ENCODE measurements around the gene CFAP300. TPM values are rescaled to one million over a fixed set of nuclear protein-coding genes. Genes with fewer than 3 reads are reported as not detected.

The CFAP300 gene
- total RNA-seq, 1 experiment from 2014 or later, result 1.9 TPM

DNA sequence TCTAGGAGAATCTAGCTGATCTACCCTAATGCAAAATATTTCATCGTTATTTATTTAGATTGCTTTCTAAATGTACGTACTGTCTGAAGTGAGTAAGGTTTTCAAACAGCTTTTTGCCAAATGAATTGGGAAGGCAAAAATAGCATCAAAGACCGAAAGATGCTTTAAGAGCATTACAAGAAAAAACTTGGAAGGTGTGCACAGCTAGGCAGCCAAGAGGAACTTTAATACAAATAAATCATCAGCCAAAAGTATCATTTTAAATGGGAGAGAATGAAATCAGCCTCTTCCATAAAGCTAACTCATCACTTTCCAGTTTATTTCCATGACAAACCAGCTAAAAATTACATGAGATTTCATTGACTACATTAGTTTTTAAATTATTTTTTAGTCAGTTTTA lies 30.2 kb upstream of the CFAP300 start:
- BruUV-seq (replicated peaks), result no TSS peak
- no peak for DNase-seq
- Histone ChIP-seq H3K4me2 (no peak overlapping the region), H3K4me3 (no peak overlapping the region), H3K79me2 (ENCODE audit: low read depth) (no peaks in the 10 kb centered on the region), H3K27ac (no peak overlapping the region), H3K36me3 (ENCODE audit: low read depth) (no peaks in the 10 kb centered on the region), H3K9me2 (ENCODE audit: insufficient read depth) (no peaks in the 10 kb centered on the region), H3F3A (ENCODE audit: insufficient read depth, low read depth) (no peaks in the 10 kb centered on the region; the same call in 1 of the 2 replicates), H4K20me1 (ENCODE audit: insufficient read depth) (no peaks in the 10 kb centered on the region), H3K9me3 (ENCODE audit: insufficient read depth, low read depth) (no peaks in the 10 kb centered on the region; the same call in 1 of the 2 replicates), H3K4me1 (replicated peaks; ENCODE audit: insufficient read depth) (peaks cover 15% of the 10 kb centered on the region), H2AFZ (no peak overlapping the region), H3K27me3 (ENCODE audit: insufficient read depth, low read depth) (no peaks in the 10 kb centered on the region)
- CTCF ChIA-PET, result interaction anchor here (0.7 kb wide), 1 partner anchor 1240 kb away, joined by 4 read pairs; no protein-coding TSS in a partner anchor
- TF ChIP-seq EZH2 (IDR thresholded peaks at IDR 0.05; ENCODE audit: low read depth), result no peak
- TF ChIP-seq, protein P1, sequence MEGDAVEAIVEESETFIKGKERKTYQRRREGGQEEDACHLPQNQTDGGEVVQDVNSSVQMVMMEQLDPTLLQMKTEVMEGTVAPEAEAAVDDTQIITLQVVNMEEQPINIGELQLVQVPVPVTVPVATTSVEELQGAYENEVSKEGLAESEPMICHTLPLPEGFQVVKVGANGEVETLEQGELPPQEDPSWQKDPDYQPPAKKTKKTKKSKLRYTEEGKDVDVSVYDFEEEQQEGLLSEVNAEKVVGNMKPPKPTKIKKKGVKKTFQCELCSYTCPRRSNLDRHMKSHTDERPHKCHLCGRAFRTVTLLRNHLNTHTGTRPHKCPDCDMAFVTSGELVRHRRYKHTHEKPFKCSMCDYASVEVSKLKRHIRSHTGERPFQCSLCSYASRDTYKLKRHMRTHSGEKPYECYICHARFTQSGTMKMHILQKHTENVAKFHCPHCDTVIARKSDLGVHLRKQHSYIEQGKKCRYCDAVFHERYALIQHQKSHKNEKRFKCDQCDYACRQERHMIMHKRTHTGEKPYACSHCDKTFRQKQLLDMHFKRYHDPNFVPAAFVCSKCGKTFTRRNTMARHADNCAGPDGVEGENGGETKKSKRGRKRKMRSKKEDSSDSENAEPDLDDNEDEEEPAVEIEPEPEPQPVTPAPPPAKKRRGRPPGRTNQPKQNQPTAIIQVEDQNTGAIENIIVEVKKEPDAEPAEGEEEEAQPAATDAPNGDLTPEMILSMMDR (conservative IDR thresholded peaks at IDR 0.05), result no peak
- POLR2A ChIA-PET (ENCODE audit: unreplicated experiment), result no interaction called here
- intact Hi-C loops (cut with micrococcal nuclease; ENCODE audit: unreplicated experiment), result loop anchor here (10.0 kb wide), 1 partner anchor 598 kb away; no protein-coding TSS in a partner anchor

DNA sequence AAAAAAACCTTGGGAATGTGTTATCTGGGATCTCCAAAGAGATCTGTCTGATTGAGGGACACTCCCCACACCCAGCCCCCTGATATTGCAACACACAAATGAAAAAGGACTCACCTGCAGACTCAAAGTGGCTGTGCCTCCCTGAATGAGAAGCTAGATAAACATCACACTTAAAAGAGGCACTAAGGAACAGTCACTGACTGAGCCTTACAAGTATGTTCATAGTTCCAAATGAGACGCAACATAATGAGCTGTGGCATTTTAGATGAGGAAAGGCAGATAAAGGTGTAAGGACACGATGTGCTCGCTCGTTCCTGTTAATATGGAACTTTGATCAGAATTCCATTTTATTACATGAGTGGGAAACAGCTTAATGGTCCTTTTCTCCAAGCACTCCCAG lies 21.0 kb upstream of the CFAP300 start:
- intact Hi-C loops (cut with micrococcal nuclease; ENCODE audit: unreplicated experiment), result no loop called here
- DNase-seq, result peak in 1 of 2 experiments; percentile 55
- POLR2A ChIA-PET (ENCODE audit: unreplicated experiment), result interaction anchor here (0.6 to 0.7 kb wide), 2 partner anchors 895 to 1149 kb away, joined by 4 to 8 read pairs; no protein-coding TSS in a partner anchor
- H3K79me2 ChIP-seq (ENCODE audit: low read depth), result no peaks in the 10 kb centered on the region
- H3K4me3 ChIP-seq, result no peak overlapping the region
- BruUV-seq (replicated peaks), result no TSS peak
- no peaks in the 10 kb centered on the region for H3K27me3 ChIP-seq (ENCODE audit: insufficient read depth, low read depth)
- H4K20me1 ChIP-seq (ENCODE audit: insufficient read depth), result no peaks in the 10 kb centered on the region
- peak overlapping the region; percentile 3; the same call in 1 of the 2 replicates for H3K4me2 ChIP-seq
- no peak overlapping the region for H3K27ac ChIP-seq
- H3K9me3 ChIP-seq (ENCODE audit: insufficient read depth, low read depth), result no peaks in the 10 kb centered on the region
- H3K36me3 ChIP-seq (ENCODE audit: low read depth), result no peaks in the 10 kb centered on the region
- TF ChIP-seq, protein P1 (conservative IDR thresholded peaks at IDR 0.05), result no peak
- TF ChIP-seq EZH2 (IDR thresholded peaks at IDR 0.05; ENCODE audit: low read depth), result no peak
- 0 out of 2 replicates have a peak, but pooled peaks cover 15% of the 10 kb centered on the region for H3K4me1 ChIP-seq (replicated peaks; ENCODE audit: insufficient read depth)
- CTCF ChIA-PET, result no interaction called here
- no peak overlapping the region for H2AFZ ChIP-seq
- no peaks in the 10 kb centered on the region for H3K9me2 ChIP-seq (ENCODE audit: insufficient read depth)
- no peaks in the 10 kb centered on the region for H3F3A ChIP-seq (ENCODE audit: insufficient read depth, low read depth)

- ChIA-PET CTCF (no interaction called here), POLR2A (ENCODE audit: unreplicated experiment) (interaction anchor here (0.6 to 0.7 kb wide), 2 partner anchors 894 to 1150 kb away, joined by 4 to 8 read pairs; no protein-coding TSS in a partner anchor)
- intact Hi-C loops (cut with micrococcal nuclease; ENCODE audit: unreplicated experiment), result no loop called here
- H2AFZ ChIP-seq, result no peak overlapping the region
- H3K4me1 ChIP-seq (replicated peaks; ENCODE audit: insufficient read depth), result 0 out of 2 replicates have a peak, but pooled peaks cover 15% of the 10 kb centered on the region
- H4K20me1 ChIP-seq (ENCODE audit: insufficient read depth), result no peaks in the 10 kb centered on the region
- no peaks in the 10 kb centered on the region for H3F3A ChIP-seq (ENCODE audit: insufficient read depth, low read depth)
- no peak for DNase-seq
- no peak overlapping the region for H3K4me2 ChIP-seq
- no peak overlapping the region for H3K27ac ChIP-seq
- TF ChIP-seq EZH2 (IDR thresholded peaks at IDR 0.05; ENCODE audit: low read depth), result no peak
- TF ChIP-seq, protein P1 (conservative IDR thresholded peaks at IDR 0.05), result no peak
- H3K79me2 ChIP-seq (ENCODE audit: low read depth), result no peaks in the 10 kb centered on the region
- BruUV-seq (replicated peaks), result no TSS peak
- no peak overlapping the region for H3K4me3 ChIP-seq
- no peaks in the 10 kb centered on the region for H3K36me3 ChIP-seq (ENCODE audit: low read depth)
- no peaks in the 10 kb centered on the region for H3K9me3 ChIP-seq (ENCODE audit: insufficient read depth, low read depth)
- H3K27me3 ChIP-seq (ENCODE audit: insufficient read depth, low read depth), result no peaks in the 10 kb centered on the region
- H3K9me2 ChIP-seq (ENCODE audit: insufficient read depth), result no peaks in the 10 kb centered on the region
These were observed 20.3 kb upstream of the CFAP300 start for GRCh38 chr11:102026959-102027358.

Measured in PC-9 (cell line).